SJSA1 (cell line): Measurements from ENCODE around the gene SDC4. TPM values are rescaled to one million over a fixed set of nuclear protein-coding genes. Genes with fewer than 3 reads are reported as not detected.

ENCODE experiments used
- DNase-seq, 2 experiments: peaks; one replicate each; pipeline ENCODE4 v3.0.0-alpha.2; 2015 to 2020; ENCODE audit warnings: low spot score in 2 of 2, low read depth in 1 of 2
- H3K27ac ChIP-seq: fragments of 250-450 bp; sonication (Bioruptor Pico); 2 replicates; pipeline ENCODE4 v1.5.1; 2020; ENCODE audit warnings: mild to moderate bottlenecking, moderate library complexity
- H3K27me3 ChIP-seq: fragments of 250-450 bp; sonication (Bioruptor Pico); replicated peaks from 2 replicates; pipeline ENCODE4 v1.5.1; 2020; ENCODE audit warnings: mild to moderate bottlenecking, moderate library complexity
- H3K36me3 ChIP-seq: fragments of 250-450 bp; sonication (Bioruptor Pico); 2 replicates; pipeline ENCODE4 v1.5.1; 2020; ENCODE audit warnings: mild to moderate bottlenecking
- H3K4me1 ChIP-seq: fragments of 250-450 bp; sonication (Bioruptor Pico); replicated peaks from 2 replicates; pipeline ENCODE4 v1.6.1; 2021; ENCODE audit warnings: mild to moderate bottlenecking
- H3K4me3 ChIP-seq: fragments of 250-450 bp; sonication (Bioruptor Pico); 2 replicates; pipeline ENCODE4 v1.5.1; 2020; ENCODE audit warnings: mild to moderate bottlenecking
- H3K9me3 ChIP-seq: fragments of 250-450 bp; sonication (Bioruptor Pico); replicated peaks from 2 replicates; pipeline ENCODE4 v1.5.1; 2020; ENCODE audit warnings: mild to moderate bottlenecking
- total RNA-seq: library from RNA; depleted of rRNA; stranded (reverse); fragments of >200 nt; shearing (Covaris generic); gene quantifications from 2 replicates; pipeline ENCODE4 v1.2.3, GENCODE V29; 2014; rRNA removed

The SDC4 gene
- 105 and 107 TPM in 2 replicates for total RNA-seq

GRCh38 chr20:45347936-45348778, at the start of gene SDC4:
Gene SDC4, minus strand, starts transcription at chr20:45348424. Its CDS starts 40 bp downstream, at chr20:45348384.
- H3K4me1 ChIP-seq, result peaks cover 60% of the 10 kb centered on the region
- no peaks in the 10 kb centered on the region; the same call in 1 of the 2 replicates for H3K9me3 ChIP-seq
- peak; percentile 75 to 88 for DNase-seq
- H3K4me3 ChIP-seq, result peak within 1 kb of the TSS; percentile 85
- peaks cover 30% of the 10 kb centered on the region for H3K36me3 ChIP-seq
- H3K27me3 ChIP-seq, result no peaks in the 10 kb centered on the region
- H3K27ac ChIP-seq, result peak within 1 kb of the TSS; percentile 90

GRCh38 chr20:45395114-45395415, 46.8 kb upstream of the SDC4 start:
- H3K4me1 ChIP-seq, result no peaks in the 10 kb centered on the region
- no peak for DNase-seq
- no peaks in the 10 kb centered on the region for H3K36me3 ChIP-seq
- H3K4me3 ChIP-seq, result no peak overlapping the region
- H3K27me3 ChIP-seq, result no peaks in the 10 kb centered on the region
- no peak overlapping the region for H3K27ac ChIP-seq
- no peaks in the 10 kb centered on the region; the same call in 1 of the 2 replicates for H3K9me3 ChIP-seq

- Histone ChIP-seq H3K9me3 (no peaks in the 10 kb centered on the region), H3K36me3 (no peaks in the 10 kb centered on the region), H3K4me1 (no peaks in the 10 kb centered on the region), H3K4me3 (no peak overlapping the region), H3K27me3 (no peaks in the 10 kb centered on the region), H3K27ac (no peak overlapping the region)
- DNase-seq, result no peak
These were observed 46.2 kb upstream of the SDC4 start for GRCh38 chr20:45394221-45395113.

GRCh38 chr20:45392733-45393132, 44.5 kb upstream of the SDC4 start:
- DNase-seq, result no peak
- H3K9me3 ChIP-seq, result no peaks in the 10 kb centered on the region

GRCh38 chr20:45391559-45391958, 43.3 kb upstream of the SDC4 start:
- Histone ChIP-seq H3K4me1 (no peaks in the 10 kb centered on the region), H3K27ac (no peak overlapping the region), H3K4me3 (no peak overlapping the region), H3K27me3 (no peaks in the 10 kb centered on the region), H3K9me3 (no peaks in the 10 kb centered on the region), H3K36me3 (no peaks in the 10 kb centered on the region)
- DNase-seq, result no peak

More at GRCh38 chr20:45392733-45393132, 44.5 kb upstream of the SDC4 start:
- no peaks in the 10 kb centered on the region for H3K36me3 ChIP-seq
- no peak overlapping the region for H3K27ac ChIP-seq
- no peaks in the 10 kb centered on the region for H3K27me3 ChIP-seq
- H3K4me3 ChIP-seq, result no peak overlapping the region
- no peaks in the 10 kb centered on the region for H3K4me1 ChIP-seq

GRCh38 chr20:45390931-45391330, 42.7 kb upstream of the SDC4 start:
- no peaks in the 10 kb centered on the region for H3K9me3 ChIP-seq
- H3K36me3 ChIP-seq, result no peaks in the 10 kb centered on the region
- DNase-seq, result no peak
- H3K27me3 ChIP-seq, result no peaks in the 10 kb centered on the region
- no peak overlapping the region for H3K27ac ChIP-seq
- H3K4me3 ChIP-seq, result no peak overlapping the region
- H3K4me1 ChIP-seq, result no peaks in the 10 kb centered on the region

GRCh38 chr20:45387274-45387673, 39.0 kb upstream of the SDC4 start:
- Histone ChIP-seq H3K36me3 (0 out of 2 replicates have a peak, but pooled peaks cover under 1% of the 10 kb centered on the region), H3K9me3 (no peaks in the 10 kb centered on the region), H3K4me1 (peaks cover 8% of the 10 kb centered on the region), H3K27ac (no peak overlapping the region), H3K4me3 (no peak overlapping the region), H3K27me3 (no peaks in the 10 kb centered on the region)
- DNase-seq, result no peak

GRCh38 chr20:45378191-45378590, 30.0 kb upstream of the SDC4 start, which contains the start of gene TP53TG5:
Gene TP53TG5, minus strand, starts transcription at chr20:45378325. Its CDS starts 89 bp downstream, at chr20:45378236.
- Histone ChIP-seq H3K36me3 (0 out of 2 replicates have a peak, but pooled peaks cover 3% of the 10 kb centered on the region), H3K9me3 (no peaks in the 10 kb centered on the region), H3K27ac (no peak within 1 kb of the TSS), H3K27me3 (no peaks in the 10 kb centered on the region), H3K4me1 (peaks cover 8% of the 10 kb centered on the region), H3K4me3 (no peak within 1 kb of the TSS)
- no peak for DNase-seq

- Histone ChIP-seq H3K27me3 (no peaks in the 10 kb centered on the region), H3K27ac (no peak overlapping the region), H3K4me3 (no peak overlapping the region), H3K36me3 (0 out of 2 replicates have a peak, but pooled peaks cover 2% of the 10 kb centered on the region), H3K4me1 (0 out of 2 replicates have a peak, but pooled peaks cover 3% of the 10 kb centered on the region), H3K9me3 (no peaks in the 10 kb centered on the region)
- no peak for DNase-seq
These were observed 29.0 kb upstream of the SDC4 start for GRCh38 chr20:45377269-45377668.

- H3K36me3 ChIP-seq, result no peaks in the 10 kb centered on the region
- no peak overlapping the region for H3K27ac ChIP-seq
- no peak for DNase-seq
- no peak overlapping the region for H3K4me3 ChIP-seq
- H3K9me3 ChIP-seq, result no peaks in the 10 kb centered on the region
- H3K4me1 ChIP-seq, result 0 out of 2 replicates have a peak, but pooled peaks cover 3% of the 10 kb centered on the region
- no peaks in the 10 kb centered on the region for H3K27me3 ChIP-seq
These were observed 26.7 kb upstream of the SDC4 start for GRCh38 chr20:45374966-45375365.

- H3K9me3 ChIP-seq, result no peaks in the 10 kb centered on the region
- H3K27me3 ChIP-seq, result no peaks in the 10 kb centered on the region
- H3K27ac ChIP-seq, result no peak overlapping the region
- H3K36me3 ChIP-seq, result no peaks in the 10 kb centered on the region; the same call in 1 of the 2 replicates
- no peak overlapping the region for H3K4me3 ChIP-seq
- 0 out of 2 replicates have a peak, but pooled peaks cover 3% of the 10 kb centered on the region for H3K4me1 ChIP-seq
- no peak for DNase-seq
These were observed 25.9 kb upstream of the SDC4 start for GRCh38 chr20:45374101-45374467.

GRCh38 chr20:45373353-45374100, 25.3 kb upstream of the SDC4 start:
- Histone ChIP-seq H3K27ac (no peak overlapping the region), H3K4me1 (0 out of 2 replicates have a peak, but pooled peaks cover 3% of the 10 kb centered on the region), H3K27me3 (no peaks in the 10 kb centered on the region), H3K4me3 (no peak overlapping the region), H3K9me3 (no peaks in the 10 kb centered on the region), H3K36me3 (peaks cover under 1% of the 10 kb centered on the region; the same call in 1 of the 2 replicates)
- peak; percentile 48 to 79 for DNase-seq
